Right forelimb (tissue), 1 donor: ENCODE data around the gene F7.
A peak's percentile ranks its signal among the peaks of the same experiment; 100 is the strongest.
"Not testable (repeated sequence)": the region's sequence is repeated elsewhere in the genome, so short reads cannot be mapped to it uniquely, and the experiment has no call there.

Experiments used
- DNase-seq: peaks from one replicate; pipeline ENCODE4 v3.0.0-alpha.2; 2018

Gene F7

GRCh38 chr13:113105032-113105920 lies at the start of gene F7:
Gene F7, plus strand, starts transcription at chr13:113105791. Its CDS starts 51 bp downstream, at chr13:113105842.
- DNase-seq = no peak

GRCh38 chr13:113057084-113057483 lies 48.5 kb upstream of the F7 start:
- DNase-seq = peak; percentile 35

GRCh38 chr13:113057559-113057958 lies 48.0 kb upstream of the F7 start:
- not testable (repeated sequence) for DNase-seq

GRCh38 chr13:113058129-113058987 lies 47.2 kb upstream of the F7 start:
- DNase-seq = no peak

- DNase-seq = no peak
Observed at GRCh38 chr13:113058988-113059850, 46.4 kb upstream of the F7 start.

- DNase-seq = no peak
Observed at GRCh38 chr13:113059891-113060290, 45.7 kb upstream of the F7 start.

- DNase-seq = no peak
Observed at GRCh38 chr13:113060557-113061270, 44.9 kb upstream of the F7 start.

GRCh38 chr13:113061271-113061625 lies 44.3 kb upstream of the F7 start:
- DNase-seq = no peak

- no peak for DNase-seq
Observed at GRCh38 chr13:113061796-113062425, 43.7 kb upstream of the F7 start.

- no peak for DNase-seq
Observed at GRCh38 chr13:113062691-113063090, 42.9 kb upstream of the F7 start.

GRCh38 chr13:113063091-113063491 lies 42.5 kb upstream of the F7 start:
- DNase-seq = no peak

- no peak for DNase-seq
Observed at GRCh38 chr13:113064000-113064533, 41.5 kb upstream of the F7 start.

- DNase-seq = no peak
Observed at GRCh38 chr13:113064534-113065405, 40.8 kb upstream of the F7 start.

GRCh38 chr13:113065406-113066141 lies 40.0 kb upstream of the F7 start:
- DNase-seq = no peak

GRCh38 chr13:113066142-113066455 lies 39.5 kb upstream of the F7 start:
- DNase-seq = no peak

GRCh38 chr13:113066746-113067145 lies 38.8 kb upstream of the F7 start:
- no peak for DNase-seq

- DNase-seq = no peak
Observed at GRCh38 chr13:113069861-113070805, 35.5 kb upstream of the F7 start.

GRCh38 chr13:113070855-113071254 lies 34.7 kb upstream of the F7 start:
- DNase-seq = no peak

- no peak for DNase-seq
Observed at GRCh38 chr13:113072376-113072775, 33.2 kb upstream of the F7 start.
